Measurements from ENCODE around the gene MAML1. TPM values are rescaled to one million over a fixed set of nuclear protein-coding genes. Genes with fewer than 3 reads are reported as not detected.

Gene MAML1
- polyA plus RNA-seq, 1 donor from 2014 or later: 6.8 TPM

GRCh38 chr5:179783128-179783527, 50.5 kb downstream of the MAML1 start:
- Histone ChIP-seq H4K20me1 (ENCODE audit: insufficient read depth) (no peaks in the 10 kb centered on the region), H3F3A (ENCODE audit: insufficient read depth, low read length, poor library complexity, severe bottlenecking) (no peaks in the 10 kb centered on the region), H3K79me2 (replicated peaks; ENCODE audit: insufficient read depth, low read length) (no peaks in the 10 kb centered on the region), H3K4me2 (ENCODE audit: low read length) (no peak overlapping the region), H3K9me2 (ENCODE audit: insufficient read depth, low read length) (no peaks in the 10 kb centered on the region), H3K9me3 (ENCODE audit: low read length) (no peaks in the 10 kb centered on the region), H3K36me3 (ENCODE audit: insufficient read depth, low read length) (no peaks in the 10 kb centered on the region), H3K4me3 (ENCODE audit: low read length) (no peak overlapping the region), H2AFZ (ENCODE audit: low read depth, low read length) (no peak overlapping the region), H3K27ac (ENCODE audit: low read length) (no peak overlapping the region), H3K27me3 (ENCODE audit: insufficient read depth, low read depth, low read length) (no peaks in the 10 kb centered on the region), H3K9ac (ENCODE audit: low read length) (no peak overlapping the region)
- TF ChIP-seq SMC3 (conservative IDR thresholded peaks at IDR 0.05; ENCODE audit: poor library complexity) (no peak), EZH2 (IDR thresholded peaks at IDR 0.05; ENCODE audit: borderline replicate concordance, insufficient read depth, low read length, poor library complexity, severe bottlenecking) (no peak), MXI1 (conservative IDR thresholded peaks at IDR 0.05; ENCODE audit: poor library complexity, severe bottlenecking) (no peak), REST (IDR thresholded peaks at IDR 0.05; ENCODE audit: borderline replicate concordance) (no peak), POLR2AphosphoS5 (IDR thresholded peaks at IDR 0.05) (no peak), TAF1 (IDR thresholded peaks at IDR 0.05; ENCODE audit: low read depth) (no peak), EP300 (conservative IDR thresholded peaks at IDR 0.05; ENCODE audit: poor library complexity, severe bottlenecking) (no peak), CTCF (IDR thresholded peaks at IDR 0.05; ENCODE audit: poor library complexity, severe bottlenecking) (no peak), RAD21 (conservative IDR thresholded peaks at IDR 0.05) (no peak)

GRCh38 chr5:179786861-179787260, 54.2 kb downstream of the MAML1 start:
- Histone ChIP-seq H3K36me3 (ENCODE audit: insufficient read depth, low read length) (no peaks in the 10 kb centered on the region), H3K4me3 (ENCODE audit: low read length) (no peak overlapping the region), H3K9me3 (ENCODE audit: low read length) (no peaks in the 10 kb centered on the region), H3K9me2 (ENCODE audit: insufficient read depth, low read length) (no peaks in the 10 kb centered on the region), H4K20me1 (ENCODE audit: insufficient read depth) (no peaks in the 10 kb centered on the region), H3K79me2 (replicated peaks; ENCODE audit: insufficient read depth, low read length) (no peaks in the 10 kb centered on the region), H3F3A (ENCODE audit: insufficient read depth, low read length, poor library complexity, severe bottlenecking) (no peaks in the 10 kb centered on the region), H2AFZ (ENCODE audit: low read depth, low read length) (no peak overlapping the region), H3K27ac (ENCODE audit: low read length) (no peak overlapping the region), H3K9ac (ENCODE audit: low read length) (no peak overlapping the region), H3K4me2 (ENCODE audit: low read length) (no peak overlapping the region), H3K27me3 (ENCODE audit: insufficient read depth, low read depth, low read length) (no peaks in the 10 kb centered on the region)
- TF ChIP-seq EP300 (conservative IDR thresholded peaks at IDR 0.05; ENCODE audit: poor library complexity, severe bottlenecking): no peak
- TF ChIP-seq CTCF (IDR thresholded peaks at IDR 0.05; ENCODE audit: poor library complexity, severe bottlenecking): no peak
- TF ChIP-seq RAD21 (conservative IDR thresholded peaks at IDR 0.05): no peak
- TF ChIP-seq MXI1 (conservative IDR thresholded peaks at IDR 0.05; ENCODE audit: poor library complexity, severe bottlenecking): no peak
- TF ChIP-seq EZH2 (IDR thresholded peaks at IDR 0.05; ENCODE audit: borderline replicate concordance, insufficient read depth, low read length, poor library complexity, severe bottlenecking): no peak
- no peak for TF ChIP-seq REST (IDR thresholded peaks at IDR 0.05; ENCODE audit: borderline replicate concordance)
- TF ChIP-seq SMC3 (conservative IDR thresholded peaks at IDR 0.05; ENCODE audit: poor library complexity): no peak
- TF ChIP-seq POLR2AphosphoS5 (IDR thresholded peaks at IDR 0.05): no peak
- TF ChIP-seq TAF1 (IDR thresholded peaks at IDR 0.05; ENCODE audit: low read depth): no peak

Measured in neural cell (in vitro differentiated cells).